ENCODE data around the gene UBAC2. TPM values are rescaled to one million over a fixed set of nuclear protein-coding genes. Genes with fewer than 3 reads are reported as not detected.

Gene UBAC2
- total and polyA plus RNA-seq, 2 of the 8 experiments (the other 6 are each of a cell fraction or from before 2014, with no cell fraction given) = 75.9 to 76.9 TPM

- no peak for FAIRE-seq
- no peak overlapping the region for H4K5ac ChIP-seq (ENCODE audit: insufficient read length, low read depth, low read length)
- no peak overlapping the region for H4K91ac ChIP-seq (replicated peaks; ENCODE audit: insufficient read length, low read length)
- H3K23me2 ChIP-seq (ENCODE audit: low read depth, low read length) = no peaks in the 10 kb centered on the region
- H4K8ac ChIP-seq (ENCODE audit: extremely low read depth, insufficient read depth, low read length) = no peak overlapping the region
- no peak overlapping the region for H3K4ac ChIP-seq (replicated peaks; ENCODE audit: insufficient read length, low read depth, low read length)
- H2AFZ ChIP-seq (ENCODE audit: low read length) = no peak overlapping the region
- H3K18ac ChIP-seq (ENCODE audit: extremely low read depth, low read length) = no peak overlapping the region
- peaks cover 0 to 4% (median 1%) of the 10 kb centered on the region in 4 experiments; a peak in 1 of 8 replicates for H3K36me3 ChIP-seq (ENCODE audit: control insufficient read depth in 2 of 4, insufficient read depth in 4 of 4, low read length in 3 of 4)
- no peaks in the 10 kb centered on the region for H3K27me3 ChIP-seq (replicated peaks in 1 of 4; ENCODE audit: control insufficient read depth in 3 of 4, extremely low read depth in 1 of 4, insufficient read depth in 3 of 4, low read length in 3 of 4)
- ChIA-PET POLR2A (ENCODE audit: partially characterized antibody) (interaction anchor here (1.9 to 2.1 kb wide), 2 partner anchors 10 to 55 kb away, joined by 4 to 20 read pairs; partner anchors contain the start of gene UBAC2), CTCF (ENCODE audit: partially characterized antibody) (interaction anchor here (0.8 to 4.7 kb wide), 5 partner anchors 11 to 277 kb away, joined by 3 to 34 read pairs (median 5); no protein-coding TSS in a partner anchor)
- WGBS, 2 experiments (ENCODE audit: extremely low coverage in 1 of 2, insufficient coverage in 1 of 2, insufficient read length in 1 of 2, insufficient replicate concordance in 2 of 2, low coverage in 1 of 2, low lambda C conversion rate in 2 of 2, missing lambda C conversion rate in 1 of 2) = 93% methylated on average over 14 of the region's 14 CpGs; no CpG with 5 or more reads in 1 of the 2 experiments
- H3K9ac ChIP-seq (replicated peaks in 1 of 4; ENCODE audit: extremely low read depth in 1 of 4, low read depth in 3 of 4, low read length in 3 of 4) = no peak overlapping the region
- no peak overlapping the region for H2BK15ac ChIP-seq (ENCODE audit: low read length)
- H3K79me2 ChIP-seq (ENCODE audit: control insufficient read depth in 1 of 2, insufficient read depth in 2 of 2, low read length in 2 of 2) = no peaks in the 10 kb centered on the region; a peak in 1 of 4 replicates
- no peak overlapping the region for H3K14ac ChIP-seq (ENCODE audit: insufficient read length)
- no peaks in the 10 kb centered on the region for H3K9me3 ChIP-seq (ENCODE audit: insufficient read depth in 2 of 2, low read depth in 1 of 2, low read length in 1 of 2)
- H3K4me1 ChIP-seq (replicated peaks in 1 of 4; ENCODE audit: control insufficient read depth in 3 of 4, insufficient read depth in 4 of 4, low read length in 3 of 4) = peaks cover 0 to 4% (median 2%) of the 10 kb centered on the region in 4 experiments; a peak in 2 of 7 replicates
- no peak overlapping the region for H3K56ac ChIP-seq (replicated peaks; ENCODE audit: insufficient read length, low read depth, low read length)
- H2BK12ac ChIP-seq (ENCODE audit: low read depth, low read length) = no peak overlapping the region
- no peak overlapping the region for H2BK20ac ChIP-seq (ENCODE audit: low read length)
- H3K4me2 ChIP-seq (ENCODE audit: insufficient read depth in 1 of 2, low read depth in 2 of 2, low read length in 2 of 2) = no peak overlapping the region
- H3K27ac ChIP-seq (ENCODE audit: low read depth, low read length) = no peak overlapping the region
- H3K23ac ChIP-seq (ENCODE audit: insufficient read length) = no peak overlapping the region
- no peaks in the 10 kb centered on the region; the same call in 1 of the 2 replicates for H3K79me1 ChIP-seq (ENCODE audit: low read depth, low read length)
- no peak for DNase-seq (ENCODE audit: low read depth in 1 of 2, low spot score in 2 of 2)
- no peak overlapping the region for H2BK120ac ChIP-seq (replicated peaks; ENCODE audit: low read depth, low read length)
- H4K20me1 ChIP-seq (replicated peaks in 1 of 2; ENCODE audit: control insufficient read depth in 1 of 2, insufficient read depth in 2 of 2, low read length in 2 of 2) = peaks cover 0 to 6% of the 10 kb centered on the region in 2 experiments
- no peak overlapping the region for H2AK5ac ChIP-seq (ENCODE audit: low read depth, low read length)
- no peak overlapping the region for H2BK5ac ChIP-seq (ENCODE audit: low read depth, low read length)
- no peak overlapping the region for H3K4me3 ChIP-seq (ENCODE audit: extremely low read depth in 1 of 4, insufficient read depth in 2 of 4, low read depth in 3 of 4, low read length in 4 of 4)
- TF ChIP-seq SP4 (IDR thresholded peaks at IDR 0.05; ENCODE audit: low read length) (no peak), SIN3A (conservative IDR thresholded peaks at IDR 0.05 in 1 of 2, IDR thresholded peaks at IDR 0.05 in 1 of 2; ENCODE audit: low read depth in 1 of 2, low read length in 2 of 2) (no peak), KDM1A (IDR thresholded peaks at IDR 0.05; ENCODE audit: borderline replicate concordance, low read length) (no peak), RAD21 (IDR thresholded peaks at IDR 0.05 in 1 of 2, conservative IDR thresholded peaks at IDR 0.05 in 1 of 2; ENCODE audit: low read depth in 2 of 2, low read length in 2 of 2) (no peak), GABPA (IDR thresholded peaks at IDR 0.05; ENCODE audit: borderline replicate concordance, insufficient read depth, low read length) (no peak), RXRA (IDR thresholded peaks at IDR 0.05; ENCODE audit: insufficient read depth, low read depth, low read length) (no peak), KDM4A (IDR thresholded peaks at IDR 0.05; ENCODE audit: low read depth, low read length, severe bottlenecking) (no peak), ATF3 (IDR thresholded peaks at IDR 0.05; ENCODE audit: insufficient read depth, low read depth, low read length) (no peak), BACH1 (IDR thresholded peaks at IDR 0.05; ENCODE audit: low read length) (no peak)
Observed at GRCh38 chr13:99254830-99255229, 54.2 kb downstream of the UBAC2 start.
